Hepatocyte (in vitro differentiated cells): Measurements from ENCODE around the gene VPS45. TPM values are rescaled to one million over a fixed set of nuclear protein-coding genes. Genes with fewer than 3 reads are reported as not detected.

Experiments
- DNase-seq: peaks from one replicate; pipeline ENCODE4 v3.0.0-alpha.2; 2016; ENCODE audit warnings: low spot score
- H2AFZ ChIP-seq: fragments of 200-600 bp; sonication (generic); 2 replicates; pipeline ENCODE4 v1.6.0; 2016; ENCODE audit warnings: antibody characterized with exemption, mild to moderate bottlenecking
- H3K27ac ChIP-seq: fragments of 200-600 bp; sonication (generic); 2 replicates; pipeline ENCODE4 v1.5.1; 2016; ENCODE audit warnings: mild to moderate bottlenecking
- H3K27me3 ChIP-seq: fragments of 200-600 bp; sonication (generic); 2 replicates; pipeline ENCODE4 v1.6.1; 2016
- H3K36me3 ChIP-seq: fragments of 200-600 bp; sonication (generic); replicated peaks from 2 replicates; pipeline ENCODE4 v1.5.1; 2016; ENCODE audit warnings: low read depth; ENCODE audit not compliant: insufficient read depth
- H3K4me1 ChIP-seq: fragments of 200-600 bp; sonication (generic); 2 replicates; pipeline ENCODE4 v1.5.1; 2016; ENCODE audit warnings: mild to moderate bottlenecking, moderate library complexity; ENCODE audit not compliant: insufficient read depth
- H3K4me2 ChIP-seq: fragments of 200-600 bp; sonication (generic); 2 replicates; pipeline ENCODE4 v1.6.0; 2016
- H3K4me3 ChIP-seq: fragments of 200-600 bp; sonication (generic); 2 replicates; pipeline ENCODE4 v1.5.1; 2016; ENCODE audit warnings: mild to moderate bottlenecking
- H3K79me2 ChIP-seq: fragments of 200-600 bp; sonication (generic); 2 replicates; pipeline ENCODE4 v1.6.0; 2017; ENCODE audit warnings: mild to moderate bottlenecking
- H3K9me2 ChIP-seq: fragments of 200-600 bp; sonication (generic); replicated peaks from 2 replicates; pipeline ENCODE4 v1.6.0; 2017; ENCODE audit warnings: mild to moderate bottlenecking; ENCODE audit not compliant: insufficient read depth
- H3K9me3 ChIP-seq: fragments of 200-600 bp; sonication (generic); 2 replicates; pipeline ENCODE4 v1.5.1; 2016; ENCODE audit warnings: low read depth, mild to moderate bottlenecking
- H4K20me1 ChIP-seq: fragments of 200-600 bp; sonication (generic); 2 replicates; pipeline ENCODE4 v1.6.0; 2016; ENCODE audit warnings: mild to moderate bottlenecking; ENCODE audit not compliant: insufficient read depth, poor library complexity, severe bottlenecking
- CTCF ChIP-seq: fragments of 200-600 bp; sonication (generic); IDR thresholded peaks from 2 replicates; pipeline ENCODE4 v1.5.1; 2016; ENCODE audit warnings: antibody characterized with exemption, mild to moderate bottlenecking; ENCODE audit not compliant: poor library complexity
- EZH2 ChIP-seq: fragments of 200-600 bp; sonication (generic); IDR thresholded peaks from 2 replicates; pipeline ENCODE4 v1.6.1; 2016; ENCODE audit warnings: antibody characterized with exemption, mild to moderate bottlenecking, borderline replicate concordance
- EZH2phosphoT487 ChIP-seq: fragments of 200-600 bp; sonication (generic); IDR thresholded peaks from one replicate; pipeline ENCODE4 v1.6.1; 2018; ENCODE audit warnings: antibody characterized with exemption, mild to moderate bottlenecking, low read depth, moderate library complexity; ENCODE audit not compliant: unreplicated experiment, severe bottlenecking
- WGBS: methylation state at CpG from one replicate; pipeline ENCODE4 v1.1.6; 2016; ENCODE audit warnings: low lambda C conversion rate; ENCODE audit errors: missing lambda C conversion rate; 5-methylcytosine and 5-hydroxymethylcytosine counted together
- polyA plus RNA-seq: library from polyadenylated mRNA; unstranded; fragments of >200 nt; fragmentation: Nextera tagmentation; extraction: Ambion mirVana; gene quantifications from 2 replicates; pipeline ENCODE4 v1.2.1, GENCODE V29; 2016
- total RNA-seq: library from RNA; depleted of rRNA; stranded (reverse); fragments of >200 nt; gene quantifications from 2 replicates; pipeline ENCODE4 v1.2.3, GENCODE V29; 2014

Gene VPS45
- total and polyA plus RNA-seq, 2 experiments from 2014 or later = 23.8 to 37.1 TPM

- Histone ChIP-seq H3K79me2 (peaks cover 35% of the 10 kb centered on the region), H3K27ac (no peak overlapping the region)
These were observed 85.3 kb downstream of the VPS45 start for GRCh38 chr1:150152772-150153456.

GRCh38 chr1:150154143-150154542 is 86.6 kb downstream of the VPS45 start:
- Histone ChIP-seq H3K4me2 (no peak overlapping the region), H3K36me3 (no peaks in the 10 kb centered on the region), H3K9me2 (no peaks in the 10 kb centered on the region), H3K9me3 (no peaks in the 10 kb centered on the region), H3K79me2 (peaks cover 31% of the 10 kb centered on the region), H2AFZ (no peak overlapping the region), H3K27ac (no peak overlapping the region), H3K27me3 (peaks cover 2% of the 10 kb centered on the region), H3K4me1 (peaks cover 8% of the 10 kb centered on the region), H4K20me1 (peaks cover 6% of the 10 kb centered on the region), H3K4me3 (no peak overlapping the region)
- 83% methylated on average over 4 of the region's 4 CpGs for WGBS
- no peak for DNase-seq
- TF ChIP-seq EZH2phosphoT487 = no peak
- no peak for TF ChIP-seq CTCF
- TF ChIP-seq EZH2 = no peak

More at GRCh38 chr1:150152772-150153456, 85.3 kb downstream of the VPS45 start:
- Histone ChIP-seq H3K4me1 (peaks cover 8% of the 10 kb centered on the region), H3K4me3 (no peak overlapping the region), H2AFZ (no peak overlapping the region), H3K36me3 (no peaks in the 10 kb centered on the region), H3K27me3 (peaks cover 5% of the 10 kb centered on the region), H3K4me2 (no peak overlapping the region), H3K9me2 (no peaks in the 10 kb centered on the region), H4K20me1 (peaks cover 6% of the 10 kb centered on the region), H3K9me3 (no peaks in the 10 kb centered on the region)
- no peak for DNase-seq
- WGBS = 86% methylated on average over 8 of the region's 8 CpGs
- TF ChIP-seq EZH2phosphoT487 (no peak), CTCF (no peak), EZH2 (no peak)

- H3K4me2 ChIP-seq = no peak overlapping the region
- DNase-seq = no peak
- peaks cover 29% of the 10 kb centered on the region for H3K79me2 ChIP-seq
- no peak overlapping the region for H3K27ac ChIP-seq
- no peaks in the 10 kb centered on the region for H3K9me2 ChIP-seq
- WGBS = 94% methylated on average over 13 of the region's 13 CpGs
- peaks cover 6% of the 10 kb centered on the region for H4K20me1 ChIP-seq
- peaks cover 8% of the 10 kb centered on the region for H3K4me1 ChIP-seq
- H3K9me3 ChIP-seq = no peaks in the 10 kb centered on the region
- no peak overlapping the region for H2AFZ ChIP-seq
- TF ChIP-seq EZH2phosphoT487 (no peak), EZH2 (no peak), CTCF (no peak)
- peaks cover 2% of the 10 kb centered on the region for H3K27me3 ChIP-seq
- no peak overlapping the region for H3K4me3 ChIP-seq
- no peaks in the 10 kb centered on the region for H3K36me3 ChIP-seq
These were observed 88.0 kb downstream of the VPS45 start for GRCh38 chr1:150155413-150156071.
